ENCODE data around the gene BBS5. TPM values are rescaled to one million over a fixed set of nuclear protein-coding genes. Genes with fewer than 3 reads are reported as not detected.
"Not testable (repeated sequence)": the region's sequence is repeated elsewhere in the genome, so short reads cannot be mapped to it uniquely, and the experiment has no call there.

Gene BBS5
- 0.55 and 0.83 TPM in 2 replicates for total RNA-seq (2021)
- long read RNA-seq, result 0 reads

DNA sequence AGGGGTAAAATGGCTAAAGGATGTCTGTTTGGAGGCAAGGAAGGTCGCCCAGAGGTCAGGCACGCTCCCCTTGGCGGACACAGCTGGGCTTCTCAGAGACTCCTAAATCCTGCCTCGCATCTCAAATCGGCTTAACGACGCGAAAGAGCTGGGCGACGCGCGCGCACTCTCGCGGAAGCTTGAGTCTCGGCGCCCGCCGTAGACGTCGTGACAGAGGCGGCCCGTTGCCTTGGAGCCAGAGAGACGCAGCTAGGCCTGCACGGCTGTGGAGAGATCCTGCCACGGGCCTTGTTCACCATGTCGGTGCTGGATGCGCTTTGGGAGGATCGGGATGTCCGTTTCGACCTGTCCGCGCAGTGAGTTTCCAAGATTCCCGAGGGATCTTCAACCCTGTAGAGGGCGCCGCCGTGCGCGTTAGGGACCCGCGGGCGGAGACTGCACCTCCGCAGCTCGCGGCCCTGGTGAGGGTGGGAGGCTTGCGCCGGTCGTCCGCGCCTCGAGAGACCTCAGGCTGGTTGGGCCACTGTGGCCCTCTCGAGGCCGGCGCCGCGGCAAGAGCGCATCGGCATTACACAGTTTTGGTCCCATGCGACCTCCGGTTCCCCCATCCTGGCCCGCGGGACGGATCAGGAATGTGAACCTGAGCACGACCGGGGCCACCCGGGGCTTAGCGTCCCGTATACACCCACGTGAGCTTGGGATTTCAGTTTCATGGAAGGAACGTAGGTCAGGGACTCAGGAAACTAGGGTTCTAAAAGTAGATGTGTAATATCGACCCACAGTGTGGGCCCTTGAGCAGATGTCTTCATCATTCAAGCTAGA lies at the start of gene BBS5:
Gene BBS5 (plus strand): TSS at position 238 of the 822 bp plus-strand sequence. CDS start 60 bp downstream, at position 298.
- peak within 1 kb of the TSS in 1 of 3 experiments; percentile 38; a peak in 1 of 7 replicates for H3K27ac Mint-ChIP-seq
- H3K9me3 ChIP-seq (ENCODE audit: control insufficient read depth, low read depth, low read length), result no peaks in the 10 kb centered on the region
- H3K79me2 ChIP-seq (ENCODE audit: insufficient read depth, low read length), result no peaks in the 10 kb centered on the region
- H3K4me2 ChIP-seq (ENCODE audit: insufficient read depth, insufficient read length, low read length), result peak within 1 kb of the TSS; percentile 66
- H3K23me2 ChIP-seq (ENCODE audit: insufficient read length, low read depth, low read length, poor library complexity, severe bottlenecking), result peaks cover 7% of the 10 kb centered on the region
- H3K4me1 Mint-ChIP-seq, result peaks cover 3 to 6% of the 10 kb centered on the region in 2 experiments
- no peak within 1 kb of the TSS for H2AK5ac ChIP-seq (ENCODE audit: insufficient read length, low read length)
- no peak within 1 kb of the TSS for H2AFZ ChIP-seq (ENCODE audit: low read length)
- H4K20me1 ChIP-seq (ENCODE audit: control insufficient read depth, insufficient read depth, insufficient read length), result no peaks in the 10 kb centered on the region
- H2BK15ac ChIP-seq (ENCODE audit: low read depth, low read length), result no peak within 1 kb of the TSS
- no peak within 1 kb of the TSS for H3K56ac ChIP-seq (ENCODE audit: insufficient read length, low read depth, low read length)
- H3K36me3 Mint-ChIP-seq (ENCODE audit: insufficient read depth in 1 of 3, low read depth in 3 of 3), result no peaks in the 10 kb centered on the region
- no peaks in the 10 kb centered on the region for H3K9me3 Mint-ChIP-seq
- H2BK20ac ChIP-seq (ENCODE audit: low read depth, low read length, poor library complexity, severe bottlenecking), result no peak within 1 kb of the TSS
- H4K8ac ChIP-seq (replicated peaks; ENCODE audit: insufficient read length, low read depth, low read length), result no peak within 1 kb of the TSS
- H3T11ph ChIP-seq (ENCODE audit: low read length), result no peak within 1 kb of the TSS
- no peak within 1 kb of the TSS for H3K9ac ChIP-seq (ENCODE audit: extremely low read depth, insufficient read length, low read length)
- H3K18ac ChIP-seq (ENCODE audit: insufficient read length, low read depth, low read length), result no peak within 1 kb of the TSS
- no peak within 1 kb of the TSS for H2BK12ac ChIP-seq (ENCODE audit: insufficient read length, low read depth, low read length)
- peak within 1 kb of the TSS; percentile 78 to 89 for H3K4me3 Mint-ChIP-seq
- H4K91ac ChIP-seq (ENCODE audit: insufficient read length, low read depth, low read length), result no peak within 1 kb of the TSS
- no peak within 1 kb of the TSS for H4K5ac ChIP-seq (ENCODE audit: insufficient read length, low read depth, low read length)
- no peak within 1 kb of the TSS for H2BK5ac ChIP-seq (ENCODE audit: insufficient read length, low read length)
- WGBS (ENCODE audit: extremely low coverage, insufficient read length, low lambda C conversion rate), result no CpG with 5 or more reads among the region's 71 CpGs
- no peak within 1 kb of the TSS for H3K4ac ChIP-seq (ENCODE audit: low read depth, low read length)
- no peaks in the 10 kb centered on the region for H3K4me1 ChIP-seq (ENCODE audit: insufficient read depth, low read length)
- H3K23ac ChIP-seq (ENCODE audit: insufficient read length, low read depth, low read length), result no peak within 1 kb of the TSS
- H3K27ac ChIP-seq (ENCODE audit: insufficient read length, low read depth, low read length), result no peak within 1 kb of the TSS
- DNase-seq, result peak; percentile 73
- H3K27me3 Mint-ChIP-seq (ENCODE audit: low read depth), result peaks cover 68% of the 10 kb centered on the region
- H3K79me1 ChIP-seq (ENCODE audit: insufficient read depth, low read depth, low read length, poor library complexity, severe bottlenecking), result no peaks in the 10 kb centered on the region
- H3K27me3 ChIP-seq (ENCODE audit: insufficient read depth, low read length), result peaks cover 25% of the 10 kb centered on the region; the same call in 1 of the 2 replicates
- TF ChIP-seq, protein P1, sequence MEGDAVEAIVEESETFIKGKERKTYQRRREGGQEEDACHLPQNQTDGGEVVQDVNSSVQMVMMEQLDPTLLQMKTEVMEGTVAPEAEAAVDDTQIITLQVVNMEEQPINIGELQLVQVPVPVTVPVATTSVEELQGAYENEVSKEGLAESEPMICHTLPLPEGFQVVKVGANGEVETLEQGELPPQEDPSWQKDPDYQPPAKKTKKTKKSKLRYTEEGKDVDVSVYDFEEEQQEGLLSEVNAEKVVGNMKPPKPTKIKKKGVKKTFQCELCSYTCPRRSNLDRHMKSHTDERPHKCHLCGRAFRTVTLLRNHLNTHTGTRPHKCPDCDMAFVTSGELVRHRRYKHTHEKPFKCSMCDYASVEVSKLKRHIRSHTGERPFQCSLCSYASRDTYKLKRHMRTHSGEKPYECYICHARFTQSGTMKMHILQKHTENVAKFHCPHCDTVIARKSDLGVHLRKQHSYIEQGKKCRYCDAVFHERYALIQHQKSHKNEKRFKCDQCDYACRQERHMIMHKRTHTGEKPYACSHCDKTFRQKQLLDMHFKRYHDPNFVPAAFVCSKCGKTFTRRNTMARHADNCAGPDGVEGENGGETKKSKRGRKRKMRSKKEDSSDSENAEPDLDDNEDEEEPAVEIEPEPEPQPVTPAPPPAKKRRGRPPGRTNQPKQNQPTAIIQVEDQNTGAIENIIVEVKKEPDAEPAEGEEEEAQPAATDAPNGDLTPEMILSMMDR (conservative IDR thresholded peaks at IDR 0.05), result peak; percentile 64
- H2BK120ac ChIP-seq (ENCODE audit: low read depth, low read length, poor library complexity, severe bottlenecking), result no peak within 1 kb of the TSS
- H3K14ac ChIP-seq (ENCODE audit: insufficient read depth, low read length), result no peak within 1 kb of the TSS

DNA sequence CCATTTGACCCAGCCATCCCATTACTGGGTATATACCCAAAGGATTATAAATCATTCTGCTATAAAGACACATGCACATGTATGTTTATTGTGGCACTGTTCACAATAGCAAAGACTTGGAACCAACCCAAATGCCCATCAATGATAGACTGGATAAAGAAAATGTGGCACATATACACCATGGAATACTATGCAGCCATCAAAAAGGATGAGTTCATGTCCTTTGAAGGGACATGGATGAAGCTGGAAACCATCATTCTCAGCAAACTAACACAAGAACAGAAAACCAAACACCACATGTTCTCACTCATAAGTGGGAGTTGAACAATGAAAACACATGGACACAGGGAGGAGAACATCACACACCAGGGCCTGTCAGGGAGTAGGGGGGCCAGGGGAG lies 47.5 kb upstream of the BBS5 start:
- not testable (repeated sequence) for H4K8ac ChIP-seq (replicated peaks; ENCODE audit: insufficient read length, low read depth, low read length); H3K4ac ChIP-seq (ENCODE audit: low read depth, low read length); H2BK12ac ChIP-seq (ENCODE audit: insufficient read length, low read depth, low read length); H2AK5ac ChIP-seq (ENCODE audit: insufficient read length, low read length); H3K4me2 ChIP-seq (ENCODE audit: insufficient read depth, insufficient read length, low read length); H3K36me3 Mint-ChIP-seq (ENCODE audit: insufficient read depth in 1 of 3, low read depth in 3 of 3); H2BK120ac ChIP-seq (ENCODE audit: low read depth, low read length, poor library complexity, severe bottlenecking); DNase-seq; H3K27ac ChIP-seq (ENCODE audit: insufficient read length, low read depth, low read length); H3K27me3 ChIP-seq (ENCODE audit: insufficient read depth, low read length); H3K9me3 ChIP-seq (ENCODE audit: control insufficient read depth, low read depth, low read length); H4K91ac ChIP-seq (ENCODE audit: insufficient read length, low read depth, low read length); H3K9ac ChIP-seq (ENCODE audit: extremely low read depth, insufficient read length, low read length); H3K79me1 ChIP-seq (ENCODE audit: insufficient read depth, low read depth, low read length, poor library complexity, severe bottlenecking); H3K23me2 ChIP-seq (ENCODE audit: insufficient read length, low read depth, low read length, poor library complexity, severe bottlenecking); H3K27ac Mint-ChIP-seq; H4K5ac ChIP-seq (ENCODE audit: insufficient read length, low read depth, low read length); H2BK5ac ChIP-seq (ENCODE audit: insufficient read length, low read length); H3K14ac ChIP-seq (ENCODE audit: insufficient read depth, low read length); H3K4me1 ChIP-seq (ENCODE audit: insufficient read depth, low read length); H3T11ph ChIP-seq (ENCODE audit: low read length); H4K20me1 ChIP-seq (ENCODE audit: control insufficient read depth, insufficient read depth, insufficient read length); H3K18ac ChIP-seq (ENCODE audit: insufficient read length, low read depth, low read length); H2AFZ ChIP-seq (ENCODE audit: low read length); H3K4me3 Mint-ChIP-seq; H3K56ac ChIP-seq (ENCODE audit: insufficient read length, low read depth, low read length); H3K23ac ChIP-seq (ENCODE audit: insufficient read length, low read depth, low read length); H2BK15ac ChIP-seq (ENCODE audit: low read depth, low read length); H2BK20ac ChIP-seq (ENCODE audit: low read depth, low read length, poor library complexity, severe bottlenecking); H3K4me1 Mint-ChIP-seq; H3K27me3 Mint-ChIP-seq (ENCODE audit: low read depth); H3K79me2 ChIP-seq (ENCODE audit: insufficient read depth, low read length)
- peaks cover 7 to 13% of the 10 kb centered on the region in 2 experiments; a peak in 4 of 5 replicates for H3K9me3 Mint-ChIP-seq
